K562 (cell line): ENCODE data around the gene IL36RN. TPM values are rescaled to one million over a fixed set of nuclear protein-coding genes. Genes with fewer than 3 reads are reported as not detected.

ENCODE experiments used
- AFF1 ChIP-seq, 2 experiments: fragments of 450-650 bp; IDR thresholded peaks; 2 replicates each; pipeline ENCODE4 v1.6.1; 2018; ENCODE audit warnings: mild to moderate bottlenecking in 2 of 2, low read depth in 1 of 2; ENCODE audit not compliant: partially characterized antibody in 2 of 2
- BCLAF1 ChIP-seq, 2 experiments: fragments of 450-650 bp in 1 of 2; IDR thresholded peaks; 2 replicates each; pipeline ENCODE4 v1.6.1; 2011 to 2017; ENCODE audit warnings: low read depth in 2 of 2, antibody characterized with exemption in 1 of 2, borderline replicate concordance in 1 of 2, low read length in 1 of 2, mild to moderate bottlenecking in 1 of 2, mixed read lengths in 1 of 2; ENCODE audit not compliant: control insufficient read depth in 1 of 2
- CC2D1A ChIP-seq: fragments of 450-650 bp; IDR thresholded peaks from 2 replicates; pipeline ENCODE4 v1.6.1; 2017; ENCODE audit warnings: mild to moderate bottlenecking
- KAT7 ChIP-seq: sonication (generic); formaldehyde crosslinking; IDR thresholded peaks from 2 replicates; pipeline ENCODE4 v1.8.0; 2022; ENCODE audit warnings: missing genetic modification reagents, mild to moderate bottlenecking, borderline replicate concordance
- MYBL2 ChIP-seq, 2 experiments: fragments of 450-650 bp in 1 of 2; sonication (generic) in 1 of 2; formaldehyde crosslinking in 1 of 2; IDR thresholded peaks; 2 replicates each; pipeline versions ENCODE4 v1.6.1 to v1.8.1; 2017 to 2022; ENCODE audit warnings: borderline replicate concordance in 1 of 2, inconsistent platforms in 1 of 2, low read depth in 1 of 2, mild to moderate bottlenecking in 1 of 2, missing genetic modification reagents in 1 of 2, moderate library complexity in 1 of 2
- MYC ChIP-seq, 2 experiments: fragments of 250-450 bp in 1 of 2; sonication (Bioruptor Pico) in 1 of 2; IDR thresholded peaks; 2 replicates each; pipeline versions ENCODE4 v1.5.1 to v1.6.1; 2012 to 2021; ENCODE audit warnings: low read depth in 2 of 2, borderline replicate concordance in 1 of 2, improper control_type of control experiment in 1 of 2, low read length in 1 of 2, mild to moderate bottlenecking in 1 of 2, moderate library complexity in 1 of 2
- PCBP1 ChIP-seq: fragments of 200-400 bp; formaldehyde crosslinking; IDR thresholded peaks from 2 replicates; pipeline ENCODE4 v1.6.1; 2018; ENCODE audit warnings: mild to moderate bottlenecking, low read depth, low read length; ENCODE audit not compliant: poor library complexity, severe bottlenecking
- PHTF2 ChIP-seq: fragments of 250-450 bp; sonication (Bioruptor Pico); IDR thresholded peaks from 2 replicates; pipeline ENCODE4 v1.5.0; 2021; ENCODE audit warnings: mild to moderate bottlenecking
- RBM17 ChIP-seq: fragments of 200-400 bp; formaldehyde crosslinking; IDR thresholded peaks from 2 replicates; pipeline ENCODE4 v1.6.1; 2017; ENCODE audit warnings: low read depth, mild to moderate bottlenecking, low read length, borderline replicate concordance
- SETDB1 ChIP-seq: IDR thresholded peaks from one replicate; pipeline ENCODE4 v1.6.1; 2012; ENCODE audit warnings: low read length, control low read depth, inconsistent platforms
- SMARCA4 ChIP-seq: fragments of 450-650 bp; IDR thresholded peaks from 2 replicates; pipeline ENCODE4 v1.6.1; 2016
- TEAD2 ChIP-seq: fragments of 450-650 bp; IDR thresholded peaks from 2 replicates; pipeline ENCODE4 v1.6.1; 2016; ENCODE audit warnings: missing genetic modification characterization, control low read depth, missing compliant biosample characterization
- USF1 ChIP-seq: sonication (generic); formaldehyde crosslinking; IDR thresholded peaks from 2 replicates; pipeline ENCODE4 v1.9.0; 2022; ENCODE audit warnings: mild to moderate bottlenecking, missing genetic modification reagents
- XRCC5 ChIP-seq: fragments of 200-400 bp; formaldehyde crosslinking; IDR thresholded peaks from 2 replicates; pipeline ENCODE4 v1.6.1; 2017; ENCODE audit warnings: low read depth, mild to moderate bottlenecking, low read length
- ZBED1 ChIP-seq: IDR thresholded peaks from 2 replicates; pipeline ENCODE4 v1.6.1; 2014
- ZBTB9 ChIP-seq: fragments of 450-650 bp; formaldehyde crosslinking; IDR thresholded peaks from 2 replicates; pipeline ENCODE4 v1.4.0; 2020; ENCODE audit warnings: mild to moderate bottlenecking, moderate library complexity
- ZNF184 ChIP-seq: sonication (generic); formaldehyde crosslinking; IDR thresholded peaks from 2 replicates; pipeline ENCODE4 v1.5.0; 2020; ENCODE audit warnings: missing genetic modification reagents
- ZNF212 ChIP-seq: fragments of 450-650 bp; formaldehyde crosslinking; IDR thresholded peaks from 2 replicates; pipeline ENCODE4 v1.4.0; 2020; ENCODE audit warnings: mild to moderate bottlenecking
- ZNF324 ChIP-seq: fragments of 250-450 bp; sonication (Bioruptor Pico); IDR thresholded peaks from 2 replicates; pipeline ENCODE4 v1.4.0; 2020; ENCODE audit warnings: mild to moderate bottlenecking
- ZNF778 ChIP-seq: fragments of 450-650 bp; formaldehyde crosslinking; IDR thresholded peaks from 2 replicates; pipeline ENCODE4 v1.4.0; 2020; ENCODE audit warnings: mild to moderate bottlenecking, moderate library complexity
- polyA plus RNA-seq, 8 experiments: library from polyadenylated mRNA; depleted of rRNA in 4 of 8; stranded (reverse) in 5 of 8; unstranded in 3 of 8; fragments of >200 nt; fragmentation: Nextera tagmentation in 2 of 8; fragmentation: Illumina TruSeq in 1 of 8; extraction: Ambion mirVana in 2 of 8; extraction: Trizol in 1 of 8; gene quantifications; 2 replicates each; pipeline versions ENCODE4 v1.2.1 to v1.2.3, GENCODE V29; 2011 to 2014; ENCODE audit warnings: inconsistent platforms in 1 of 8, missing spikeins in 1 of 8
- total RNA-seq, 7 experiments: library from RNA; depleted of rRNA in 6 of 7; stranded (reverse); fragments of >200 nt in 6 of 7; fragmentation: Illumina TruSeq in 2 of 7; extraction: Trizol in 2 of 7; gene quantifications; 2 replicates each; pipeline versions ENCODE4 v1.2.1 to v1.2.3, GENCODE V29; 2011 to 2021; ENCODE audit warnings: low replicate concordance in 1 of 7

Gene IL36RN
- total and polyA plus RNA-seq, 9 of the 15 experiments (the other 6 are each of a cell fraction or from before 2014, with no cell fraction given), result not detected

- TF ChIP-seq ZBTB9 (CRISPR knock-in tag), result peak; percentile 59; the same call in 1 of the 2 replicates
- no peak for TF ChIP-seq BCLAF1 (IDR thresholded peaks at IDR 0.05; ENCODE audit: borderline replicate concordance in 1 of 2, control insufficient read depth in 1 of 2, low read depth in 2 of 2, low read length in 1 of 2)
- TF ChIP-seq RBM17, result no peak
- no peak for TF ChIP-seq KAT7
- no peak for TF ChIP-seq ZNF184 (CRISPR knock-in tag)
- no peak for TF ChIP-seq USF1 (CRISPR knock-in tag)
- no peak for TF ChIP-seq CC2D1A
- TF ChIP-seq TEAD2 (tag), result no peak
- TF ChIP-seq SETDB1, result no peak
- no peak for TF ChIP-seq MYC (IDR thresholded peaks at IDR 0.05; ENCODE audit: low read depth, low read length)
- TF ChIP-seq MYC (CRISPR knock-in tag; IDR thresholded peaks at IDR 0.05; ENCODE audit: borderline replicate concordance, low read depth), result no peak
- TF ChIP-seq XRCC5, result no peak
- no peak for TF ChIP-seq MYBL2 (IDR thresholded peaks at IDR 0.05; ENCODE audit: low read depth)
- TF ChIP-seq MYBL2 (CRISPR knock-in tag; IDR thresholded peaks at IDR 0.05; ENCODE audit: borderline replicate concordance), result no peak
- no peak for TF ChIP-seq ZBED1
- peak; percentile 89 for TF ChIP-seq SMARCA4
- TF ChIP-seq PHTF2 (CRISPR knock-in tag), result no peak
- TF ChIP-seq ZNF324 (CRISPR knock-in tag), result peak; percentile 48; the same call in 1 of the 2 replicates
- no peak for TF ChIP-seq PCBP1
- TF ChIP-seq ZNF212 (CRISPR knock-in tag), result no peak
- no peak for TF ChIP-seq ZNF778
- TF ChIP-seq AFF1 (IDR thresholded peaks at IDR 0.05; ENCODE audit: low read depth in 1 of 2, partially characterized antibody in 2 of 2), result no peak
Observed at GRCh38 chr2:113034016-113034415, 25.0 kb upstream of the IL36RN start (continued).
